Right renal cortex interstitium (tissue), 3 donors: ENCODE measurements around the gene CHD5. TPM values are rescaled to one million over a fixed set of nuclear protein-coding genes. Genes with fewer than 3 reads are reported as not detected.

Experiments used
- DNase-seq, 3 donors: peaks; one replicate each; pipeline ENCODE4 v3.0.0-alpha.2; 2013; ENCODE audit warnings: low read depth in 3 of 3, low spot score in 2 of 3
- polyA plus RNA-seq, 3 donors: library from polyadenylated mRNA; unstranded; fragments of 120-200 nt; gene quantifications; one replicate each; pipeline ENCODE4 v1.2.1, GENCODE V29; 2013; ENCODE audit not compliant: insufficient read length in 3 of 3

The CHD5 gene
- polyA plus RNA-seq, 3 donors, result 0.35 to 0.39 (median 0.37) TPM

- no peak for DNase-seq
Observed at GRCh38 chr1:6136516-6137220, 43.5 kb downstream of the CHD5 start.

GRCh38 chr1:6134741-6135510, 45.2 kb downstream of the CHD5 start:
- DNase-seq, result no peak

- DNase-seq, result no peak
Observed at GRCh38 chr1:6134206-6134605, 45.9 kb downstream of the CHD5 start.

- no peak for DNase-seq
Observed at GRCh38 chr1:6133146-6133895, 46.8 kb downstream of the CHD5 start.

GRCh38 chr1:6131561-6131960, 48.6 kb downstream of the CHD5 start:
- no peak for DNase-seq

GRCh38 chr1:6130596-6130995, 49.5 kb downstream of the CHD5 start:
- DNase-seq, result no peak

GRCh38 chr1:6130036-6130435, 50.1 kb downstream of the CHD5 start:
- DNase-seq, result no peak

GRCh38 chr1:6129313-6129712, 50.8 kb downstream of the CHD5 start:
- DNase-seq, result no peak

- no peak for DNase-seq
Observed at GRCh38 chr1:6128276-6129081, 51.6 kb downstream of the CHD5 start.

GRCh38 chr1:6127587-6128163, 52.4 kb downstream of the CHD5 start:
- DNase-seq, result peak in 1 of 3 donors; percentile 30

GRCh38 chr1:6126521-6127067, 53.5 kb downstream of the CHD5 start:
- no peak for DNase-seq

GRCh38 chr1:6126028-6126427, 54.1 kb downstream of the CHD5 start:
- no peak for DNase-seq

- no peak for DNase-seq
Observed at GRCh38 chr1:6125366-6125765, 54.8 kb downstream of the CHD5 start.

- DNase-seq, result no peak
Observed at GRCh38 chr1:6124746-6125365, 55.3 kb downstream of the CHD5 start.

GRCh38 chr1:6124341-6124740, 55.8 kb downstream of the CHD5 start:
- no peak for DNase-seq

- DNase-seq, result no peak
Observed at GRCh38 chr1:6123816-6124215, 56.3 kb downstream of the CHD5 start.

GRCh38 chr1:6123083-6123482, 57.0 kb downstream of the CHD5 start:
- no peak for DNase-seq

- DNase-seq, result no peak
Observed at GRCh38 chr1:6121651-6122370, 58.3 kb downstream of the CHD5 start.

GRCh38 chr1:6121021-6121421, 59.1 kb downstream of the CHD5 start:
- DNase-seq, result no peak
